GM21515 (cell line): ENCODE measurements around the gene WDR17.

Experiments
- ATAC-seq: cut with Tn5 transposase; IDR thresholded peaks from one replicate; pipeline ENCODE4 v1.9.1; 2021; ENCODE audit not compliant: unreplicated experiment

Gene WDR17

DNA sequence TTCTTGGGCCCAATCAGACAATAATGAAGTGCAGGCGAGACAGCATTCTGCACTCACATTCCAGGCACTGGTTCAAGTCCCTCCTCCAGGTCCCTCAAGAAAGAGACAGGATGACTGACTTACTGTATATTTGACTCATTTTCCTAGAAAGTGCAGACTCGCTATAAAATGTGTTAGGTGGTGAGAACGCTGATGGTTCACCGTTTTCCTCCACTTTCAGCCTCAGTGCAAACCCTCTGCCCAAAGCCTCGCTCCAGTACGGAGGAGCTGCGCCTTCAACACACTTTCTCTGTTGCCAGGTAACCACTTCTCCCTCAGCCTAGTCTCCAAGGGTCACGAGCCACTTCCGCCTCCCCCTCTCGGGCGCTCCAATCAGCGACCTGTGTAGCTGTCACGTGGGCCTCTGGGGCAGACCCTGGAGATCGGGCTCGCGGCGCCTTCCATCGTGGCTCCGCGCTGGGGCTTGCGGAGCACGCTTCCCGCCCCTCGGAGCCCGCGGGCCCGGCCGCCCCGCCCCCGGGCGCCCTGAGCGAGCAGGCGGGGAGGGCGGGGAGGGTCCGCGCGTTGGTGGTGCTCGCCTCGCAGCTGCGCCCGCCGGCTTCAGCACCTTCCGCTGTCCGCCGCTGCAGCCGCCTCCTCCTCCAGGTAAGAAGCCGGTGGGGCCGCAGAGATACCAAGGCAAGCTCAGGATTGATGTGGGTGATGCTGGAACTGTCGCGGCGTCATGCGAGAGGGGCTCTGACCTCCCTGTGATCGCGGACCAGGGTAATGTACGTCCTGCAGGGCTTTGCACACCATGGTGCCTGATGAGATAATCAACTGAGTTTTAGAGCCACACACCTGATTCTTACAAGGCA is at the start of gene WDR17:
Gene WDR17 (plus strand): TSS at position 407 of the 857 bp plus-strand sequence. CDS start 45,740 bp downstream, outside the sequence.
- peak; percentile 100 for ATAC-seq

DNA sequence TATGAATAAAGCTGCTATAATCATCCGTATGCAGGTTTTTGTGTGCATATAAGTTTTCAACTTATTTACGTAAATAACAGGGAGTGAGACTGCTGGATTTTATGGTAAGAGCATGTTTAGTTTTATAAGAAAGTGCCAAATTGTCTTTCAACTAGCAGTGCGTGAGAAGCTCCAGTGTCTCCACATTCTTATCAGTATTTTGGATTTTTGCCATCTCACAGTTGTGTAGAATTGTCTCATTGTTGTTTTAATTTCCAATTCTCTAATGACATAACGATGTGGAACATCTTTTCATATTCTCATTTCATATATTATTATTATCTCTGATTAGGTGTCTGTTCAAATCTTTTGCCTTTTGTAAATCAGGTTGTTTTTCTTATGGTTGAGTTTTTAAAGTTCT is 49.0 kb upstream of the WDR17 start:
- no peak for ATAC-seq

DNA sequence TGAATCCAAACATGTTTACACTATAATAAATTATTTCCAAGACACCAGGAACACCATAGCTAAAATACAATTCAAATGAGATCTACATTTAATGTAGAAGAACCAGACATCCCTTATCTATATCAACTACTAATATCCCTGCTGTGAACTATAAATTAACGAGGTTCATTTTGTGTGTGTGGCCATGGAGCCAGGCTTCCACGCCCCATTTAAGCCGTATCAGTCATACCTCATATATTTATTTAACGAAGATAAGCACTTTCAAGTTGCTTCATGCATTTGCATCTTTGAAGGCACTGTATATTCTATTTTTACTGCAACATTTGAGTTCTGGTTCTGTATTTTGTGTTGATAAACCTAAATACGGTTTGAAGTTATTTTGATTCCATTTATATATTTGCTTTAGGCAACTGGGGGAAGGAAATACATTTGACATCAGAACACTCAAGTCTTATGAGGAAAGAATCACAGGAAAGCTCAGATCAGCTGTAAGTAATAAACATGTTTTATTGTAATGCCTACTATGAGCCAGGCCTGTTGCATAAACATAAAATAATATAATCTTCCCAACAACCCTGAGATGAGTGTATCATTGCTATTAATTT is 45.1 kb upstream of the WDR17 start:
- no peak for ATAC-seq

DNA sequence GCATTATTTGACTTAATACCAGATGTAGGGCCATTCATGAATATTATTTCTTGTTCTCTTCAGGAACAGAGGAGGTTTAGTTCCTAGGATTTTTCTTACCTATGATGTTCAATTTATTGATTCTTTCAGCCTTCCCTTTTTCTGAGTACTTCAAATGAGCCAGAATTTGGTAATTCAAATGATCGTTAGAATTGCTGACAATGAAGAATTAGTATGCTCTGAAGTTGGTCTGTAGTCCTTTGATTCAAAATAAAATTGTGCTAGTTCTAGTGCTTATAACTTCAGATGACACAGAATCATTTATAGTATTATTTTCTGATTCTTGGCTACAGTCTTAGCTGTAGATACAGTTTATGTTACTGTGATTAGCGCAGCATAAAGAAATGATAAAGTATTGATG is 35.2 kb upstream of the WDR17 start:
- ATAC-seq = no peak

DNA sequence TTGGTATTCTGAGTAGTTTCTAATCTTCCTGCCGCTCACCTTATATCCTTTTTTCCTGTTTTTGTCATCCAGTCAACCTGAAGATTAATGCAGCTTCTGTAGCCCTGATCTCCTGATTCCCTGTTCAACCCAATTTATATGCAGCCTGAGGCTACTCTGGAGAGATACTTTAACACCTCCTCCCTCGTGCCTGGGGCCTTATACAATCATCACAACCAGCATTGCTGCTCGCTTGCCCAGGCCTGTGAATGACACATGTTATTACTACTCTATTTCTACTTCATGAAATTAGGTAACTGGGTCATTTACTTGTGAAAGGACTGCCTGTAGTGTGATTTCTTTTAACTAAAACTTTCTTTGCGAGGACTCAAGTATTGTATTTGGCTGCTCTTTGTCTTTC is 33.7 kb upstream of the WDR17 start:
- ATAC-seq = no peak

DNA sequence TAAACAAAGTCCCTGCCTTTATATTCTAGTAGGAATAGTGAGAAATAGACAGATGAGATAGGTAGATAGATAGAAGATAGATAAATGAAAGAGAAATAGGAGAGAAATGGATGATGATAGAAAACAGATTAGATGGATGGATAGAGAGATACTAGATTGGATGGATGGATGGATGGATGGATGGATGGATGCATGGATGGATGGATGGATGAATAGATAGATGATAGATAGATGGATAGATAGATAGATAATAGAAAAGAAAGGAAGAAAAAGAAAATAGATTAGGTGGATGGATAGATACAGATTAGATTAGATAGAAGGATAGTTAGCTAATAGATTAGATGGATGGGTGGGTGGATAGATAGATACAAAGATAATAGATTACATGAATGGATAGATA is 33.2 kb upstream of the WDR17 start:
- no peak for ATAC-seq

DNA sequence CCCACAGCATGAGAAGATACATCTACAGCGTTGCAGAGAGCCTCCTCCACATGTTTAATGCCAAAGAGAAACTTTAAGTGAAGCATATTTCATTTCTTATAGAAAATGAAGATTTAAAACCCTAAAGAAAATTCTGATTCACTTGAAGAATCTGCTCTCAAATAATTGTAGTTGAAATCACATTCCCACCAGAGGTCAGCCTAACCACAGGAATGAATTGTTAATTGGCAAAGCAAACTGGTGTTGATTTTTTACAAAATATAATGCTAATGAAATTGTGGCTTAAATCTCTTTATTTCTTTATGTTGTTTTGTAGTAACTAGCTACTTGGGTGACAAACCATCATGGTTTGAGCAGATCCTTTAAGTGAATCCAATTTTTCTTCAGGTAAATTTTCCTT is 31.1 kb upstream of the WDR17 start:
- no peak for ATAC-seq

DNA sequence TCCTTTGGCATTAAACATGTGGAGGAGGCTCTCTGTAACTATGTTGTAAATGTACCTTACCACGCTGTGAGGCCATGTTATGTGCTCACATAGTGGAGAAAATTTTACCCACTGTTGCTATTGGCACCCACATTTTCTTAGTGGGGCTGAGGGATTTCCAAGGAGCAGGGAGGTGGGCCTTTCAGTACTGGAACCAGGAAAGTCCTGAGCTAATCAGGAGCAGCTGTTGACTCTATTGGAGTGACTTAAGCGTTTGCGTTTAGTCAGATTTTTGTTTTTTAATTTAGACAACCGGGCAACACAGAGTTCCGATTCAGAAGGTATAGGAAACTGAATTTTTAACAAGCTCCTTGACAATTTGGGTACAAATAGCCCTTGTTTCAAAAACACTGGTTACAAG is 30.7 kb upstream of the WDR17 start:
- no peak for ATAC-seq

DNA sequence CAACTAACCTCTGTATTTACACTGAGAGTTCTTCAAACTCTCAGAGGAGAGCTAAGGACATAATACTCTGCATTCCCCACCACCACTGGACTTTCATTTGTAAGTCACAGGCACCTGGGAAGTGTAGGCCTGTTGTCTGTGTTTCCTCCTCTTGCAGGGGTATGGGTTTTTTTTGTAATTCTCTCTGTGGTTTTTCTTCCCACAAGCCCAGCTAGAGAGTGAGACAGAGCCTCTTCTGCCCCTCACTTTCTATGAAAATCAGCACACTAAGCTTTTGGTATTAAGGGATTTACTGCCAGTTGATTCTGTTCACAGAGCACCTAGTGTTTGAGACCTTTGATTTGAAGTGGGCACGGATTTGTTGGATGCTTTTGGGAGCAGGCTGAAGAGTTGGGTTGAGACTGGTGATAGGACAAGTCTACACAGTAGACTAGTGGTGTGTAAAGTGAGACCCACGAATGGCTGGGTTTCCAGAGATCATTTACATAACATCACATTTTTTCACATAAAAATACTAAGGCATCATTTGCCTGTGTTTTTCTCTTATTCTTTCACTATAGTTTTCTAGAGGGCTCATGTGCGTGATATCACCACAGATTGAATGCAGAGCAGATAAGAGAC is 28.9 kb upstream of the WDR17 start:
- peak; percentile 82 for ATAC-seq

DNA sequence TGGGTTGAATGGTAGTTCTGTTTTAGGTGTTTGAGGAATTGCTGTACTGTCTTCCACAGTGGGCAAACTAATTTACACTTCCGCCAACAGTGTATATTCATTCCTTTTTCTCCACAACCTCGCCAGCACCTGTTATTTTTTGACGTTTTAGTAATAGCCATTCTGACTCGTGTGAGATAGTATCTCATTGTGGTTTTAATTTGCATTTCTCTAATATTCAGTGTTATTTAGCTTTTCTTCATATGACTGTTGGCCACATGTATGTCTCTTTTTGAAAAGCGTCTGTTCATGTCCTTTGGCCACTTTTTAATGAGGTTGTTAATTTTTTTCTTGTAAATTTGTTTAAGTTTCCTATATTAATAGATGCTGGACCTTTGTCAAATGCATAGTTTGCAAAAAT is 26.9 kb upstream of the WDR17 start:
- no peak for ATAC-seq

DNA sequence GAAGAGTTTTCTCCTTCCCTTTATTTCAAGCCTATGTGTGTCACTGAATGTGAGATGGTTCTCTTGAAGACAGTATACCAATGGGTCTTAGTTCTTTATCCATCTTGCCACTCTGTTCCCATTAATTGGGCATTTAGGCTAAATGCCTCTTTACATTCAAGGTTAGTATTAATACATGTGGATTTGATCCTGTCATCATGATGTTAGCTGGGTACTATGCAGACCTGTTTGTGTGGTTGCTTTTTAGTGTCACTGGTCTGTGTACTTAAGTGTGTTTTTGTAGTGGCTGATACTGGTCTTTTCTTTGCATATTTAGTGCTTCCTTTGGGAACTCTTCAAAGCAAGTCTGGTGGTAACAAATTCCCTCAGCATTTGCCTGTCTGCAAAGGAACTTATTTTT is 23.4 kb upstream of the WDR17 start:
- ATAC-seq = no peak

DNA sequence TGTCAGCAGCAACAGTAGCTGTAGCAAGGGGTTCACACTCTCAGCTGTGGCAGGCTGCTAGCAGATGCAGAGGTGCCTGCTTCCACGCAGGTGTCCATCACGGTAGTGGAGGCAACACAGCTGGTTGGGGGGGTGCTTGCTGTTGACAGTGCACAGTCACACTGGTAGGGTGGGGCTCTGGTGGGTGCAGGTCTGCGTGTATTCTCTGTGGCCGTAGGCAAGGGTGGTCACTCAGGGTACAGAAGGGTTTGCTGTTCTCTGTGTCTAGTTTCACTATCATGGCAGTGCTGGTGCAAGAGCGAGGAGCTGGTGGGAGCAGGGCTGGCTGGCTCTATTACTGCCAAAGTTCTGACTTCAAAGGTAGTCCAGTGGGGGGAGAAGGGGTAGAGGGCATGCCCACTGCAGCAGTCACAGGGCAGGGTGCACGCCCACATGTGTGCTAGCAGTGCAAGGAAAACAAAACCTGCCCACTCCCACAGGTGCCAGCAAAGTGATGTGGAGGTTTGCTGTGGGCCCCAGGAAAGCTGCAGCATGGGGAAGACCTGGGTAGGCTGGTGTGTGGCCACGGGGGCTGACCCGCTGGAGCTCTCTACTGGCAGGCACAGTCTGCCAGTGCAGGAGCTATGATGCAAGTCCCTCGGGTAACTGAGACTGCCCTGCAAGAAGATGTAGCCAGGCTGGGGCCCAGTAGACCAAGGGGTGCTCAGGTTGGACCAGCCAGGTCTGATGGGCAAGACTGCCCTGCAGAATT is 21.6 kb upstream of the WDR17 start:
- ATAC-seq = no peak

DNA sequence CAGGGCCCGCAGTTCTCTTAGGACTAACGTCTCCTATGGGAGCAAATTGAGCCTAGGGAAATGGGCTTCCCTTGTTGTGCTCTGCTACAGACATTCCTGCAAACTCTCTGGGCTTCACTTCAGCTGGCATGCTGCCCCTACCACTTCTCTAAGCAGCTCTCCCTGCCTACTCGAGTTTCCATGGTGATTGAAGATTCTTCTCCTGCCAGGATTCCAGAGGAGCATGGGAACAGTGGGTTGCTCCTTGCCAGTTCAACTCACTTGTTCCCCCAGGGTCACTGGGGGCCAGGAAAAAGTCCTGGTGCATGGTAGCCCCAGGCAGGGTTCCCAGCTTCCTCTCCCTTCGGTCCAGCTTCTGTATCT is 21.1 kb upstream of the WDR17 start:
- no peak for ATAC-seq

DNA sequence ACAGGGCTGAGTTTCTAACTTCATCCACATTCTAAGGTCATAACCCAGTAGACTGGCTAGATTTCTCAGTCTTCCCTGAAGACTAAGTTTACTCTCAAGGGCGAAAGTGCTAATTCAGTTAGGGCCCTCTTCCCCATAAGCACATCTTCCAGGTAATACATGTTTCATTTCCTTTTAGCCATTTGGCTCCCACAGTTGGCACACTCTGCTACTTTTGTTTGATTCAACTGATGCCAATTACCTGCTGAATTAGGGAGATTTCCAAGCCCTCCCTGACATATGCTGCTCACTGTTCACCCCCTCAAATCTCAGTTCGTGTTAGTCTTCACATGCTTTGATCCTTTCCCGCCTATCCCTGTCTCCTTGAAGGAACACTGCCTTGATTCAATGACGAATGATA is 17.0 kb upstream of the WDR17 start:
- no peak for ATAC-seq

DNA sequence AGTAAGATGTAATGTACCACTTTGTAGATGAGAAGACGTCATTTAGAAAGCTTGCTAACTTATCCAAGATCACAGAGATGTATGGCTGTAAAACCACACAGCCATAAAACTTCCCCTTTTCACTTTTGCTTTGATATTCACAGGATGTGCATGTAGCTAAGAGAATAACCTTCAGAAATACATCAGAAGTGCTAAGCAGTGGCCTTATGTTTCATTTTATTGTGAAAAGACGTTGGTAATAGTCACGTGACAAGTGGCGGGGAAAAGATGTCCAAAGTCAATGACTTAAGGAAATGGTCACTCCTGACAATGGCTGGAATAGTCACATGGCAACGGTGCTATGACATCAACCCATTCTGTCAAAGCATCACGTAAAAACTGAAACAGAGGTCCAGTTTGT is 12.9 kb upstream of the WDR17 start:
- peak; percentile 95 for ATAC-seq

DNA sequence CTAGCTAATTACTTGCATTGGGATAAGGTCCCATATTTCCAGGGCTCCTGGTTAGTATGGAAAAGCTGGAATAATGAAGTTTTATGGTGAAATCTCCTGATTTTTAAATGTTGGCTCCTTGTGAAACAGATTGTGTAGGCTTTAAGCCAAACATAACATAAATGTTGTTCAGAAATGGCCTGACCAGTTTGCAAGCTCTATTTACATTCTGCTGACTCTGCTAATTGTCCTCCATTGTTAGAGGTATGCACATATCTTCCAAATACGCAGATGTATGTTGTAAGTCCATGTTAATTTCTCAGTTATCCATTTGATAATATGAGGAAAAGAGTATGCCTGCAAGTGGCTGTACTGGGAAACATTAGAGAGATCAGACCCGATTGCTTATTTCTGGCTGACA is 11.9 kb upstream of the WDR17 start:
- no peak for ATAC-seq

DNA sequence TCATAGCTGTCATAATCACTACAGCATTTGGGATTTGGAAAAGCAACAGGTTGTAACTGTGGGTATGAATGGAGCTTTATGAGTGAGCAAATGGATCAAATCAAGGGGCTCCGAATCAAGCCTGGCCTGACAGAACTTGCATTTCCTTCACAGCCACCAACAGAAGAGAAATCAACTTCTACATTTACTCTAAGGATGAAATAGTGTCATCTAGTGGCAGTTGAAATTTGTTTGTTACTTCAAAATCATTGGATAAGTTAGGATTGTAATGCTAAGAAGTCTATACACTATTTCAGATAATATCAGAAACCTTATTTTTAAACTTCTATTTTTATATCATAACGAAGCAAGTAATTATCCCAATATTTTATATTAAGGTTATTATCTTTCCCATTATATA is 10.7 kb upstream of the WDR17 start:
- no peak for ATAC-seq

DNA sequence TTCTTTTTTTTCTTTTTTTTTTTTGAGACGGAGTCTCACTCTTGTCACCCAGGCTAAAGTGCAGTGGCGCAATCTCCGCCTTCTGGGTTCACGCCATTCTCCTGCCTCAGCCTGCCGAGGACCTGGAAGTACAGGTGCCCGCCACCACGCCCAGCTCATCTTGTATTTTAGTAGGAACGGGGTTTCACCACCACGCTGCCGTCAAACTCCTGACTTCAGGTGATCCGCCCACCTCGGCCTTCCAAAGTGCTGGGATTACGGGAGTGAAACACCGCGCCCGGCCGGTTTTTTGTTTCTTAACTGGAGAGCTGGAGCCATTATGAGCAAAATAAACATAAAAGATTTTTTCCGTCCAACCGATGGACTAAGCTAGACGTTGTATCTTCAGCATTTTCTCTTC is 1.9 kb upstream of the WDR17 start:
- ATAC-seq = no peak

DNA sequence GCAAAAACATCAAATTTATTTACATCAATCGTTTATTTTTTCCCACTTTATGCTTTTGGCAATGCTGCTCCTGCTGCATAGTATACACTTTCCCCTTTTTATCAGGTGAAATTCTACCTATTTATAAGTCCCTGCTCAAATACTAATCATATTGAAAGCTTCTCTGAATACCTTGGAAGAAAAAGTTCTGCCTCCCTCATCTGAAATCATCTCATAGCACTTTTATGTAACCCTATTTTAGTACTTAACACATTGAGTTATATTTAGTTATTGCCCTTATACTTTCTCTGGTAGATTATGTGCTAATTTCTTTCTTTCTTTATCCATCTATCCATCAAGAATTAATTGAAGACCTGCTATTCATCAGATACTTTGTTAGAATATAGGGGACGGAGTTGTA is 1.1 kb upstream of the WDR17 start:
- no peak for ATAC-seq

DNA sequence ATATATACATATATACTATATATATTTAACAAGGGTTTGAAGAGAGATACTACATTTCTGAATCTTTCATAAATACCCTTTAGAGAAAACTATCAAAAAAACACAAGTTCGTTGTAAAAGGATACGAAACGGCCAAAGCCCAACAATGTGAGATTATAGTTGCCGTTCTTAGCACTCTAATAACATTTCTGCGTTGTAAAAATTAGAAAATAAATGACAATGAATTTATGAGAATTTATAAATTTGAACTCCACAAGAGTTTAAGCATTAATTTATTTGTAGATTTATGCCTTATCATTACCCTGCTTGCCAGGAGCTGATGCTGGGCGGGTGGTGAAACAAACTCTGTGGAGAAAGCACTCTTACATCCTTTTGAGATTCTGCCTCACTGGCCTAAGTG is 1.1 kb downstream of the WDR17 start:
- no peak for ATAC-seq

DNA sequence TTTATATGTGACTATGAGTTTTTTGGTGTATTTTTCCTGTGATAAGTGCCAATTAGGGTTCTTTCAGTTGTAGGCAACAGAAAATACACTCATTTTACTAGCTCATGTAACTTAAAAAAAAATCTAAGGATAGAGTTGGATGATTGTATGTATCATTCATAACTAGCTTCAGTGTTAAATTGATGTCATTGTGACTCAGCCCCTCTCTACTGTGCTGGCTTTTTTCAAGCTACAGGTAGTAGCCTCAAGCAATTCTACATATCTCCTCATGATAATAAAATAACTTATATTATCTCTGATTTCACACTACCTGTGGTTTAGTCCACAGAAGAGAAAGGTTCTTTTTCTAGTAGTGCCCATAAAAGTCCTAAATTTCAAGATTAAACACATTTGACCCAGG is 11.9 kb downstream of the WDR17 start:
- no peak for ATAC-seq

DNA sequence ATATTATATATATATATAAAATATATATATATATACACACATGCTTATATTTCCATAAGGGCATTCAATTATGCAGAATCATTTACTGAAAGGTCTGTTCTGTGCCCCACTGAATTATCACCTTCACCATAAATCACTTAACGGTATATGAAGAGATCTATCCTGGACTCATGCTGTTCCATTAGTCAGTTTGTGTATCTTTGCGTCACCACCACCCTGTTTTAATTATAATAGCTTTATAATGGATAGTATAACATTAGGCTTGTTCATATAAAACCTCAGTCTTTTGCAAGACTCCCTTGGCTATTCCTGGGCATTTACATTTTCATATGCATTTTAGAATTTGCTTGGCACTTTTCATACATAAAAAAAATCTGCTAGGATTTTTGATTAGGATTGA is 19.1 kb downstream of the WDR17 start:
- ATAC-seq = no peak
